Upper lobe of left lung (tissue), 4 donors: ENCODE results near the gene SLC31A2.
"Not testable (repeated sequence)": the region's sequence is repeated elsewhere in the genome, so short reads cannot be mapped to it uniquely, and the experiment has no call there.

ENCODE experiments used
- EP300 ChIP-seq, 4 donors: sonication (generic); formaldehyde crosslinking; IDR thresholded peaks; one replicate each; pipeline ENCODE4 v1.5.1; 2017; ENCODE audit warnings: antibody characterized with exemption in 4 of 4, control low read depth in 2 of 4
- POLR2A ChIP-seq, 4 donors: fragments of 450-650 bp; IDR thresholded peaks; one replicate each; pipeline ENCODE4 v1.5.1; 2016 to 2017; ENCODE audit warnings: antibody characterized with exemption in 4 of 4, mild to moderate bottlenecking in 2 of 4
- POLR2AphosphoS5 ChIP-seq, 2 donors: sonication (generic); formaldehyde crosslinking; IDR thresholded peaks; one replicate each; pipeline ENCODE4 v1.5.1; 2017; ENCODE audit warnings: antibody characterized with exemption in 2 of 2
- TF ChIP-seq, protein P1 (sequence below), 6 experiments: fragments of 450-650 bp in 4 of 6; fragments of 200-600 bp in 2 of 6; sonication (generic) in 2 of 6; IDR thresholded peaks; one replicate each; pipeline ENCODE4 v1.5.1; 2016 to 2019; ENCODE audit warnings: antibody characterized with exemption in 6 of 6

DNA sequence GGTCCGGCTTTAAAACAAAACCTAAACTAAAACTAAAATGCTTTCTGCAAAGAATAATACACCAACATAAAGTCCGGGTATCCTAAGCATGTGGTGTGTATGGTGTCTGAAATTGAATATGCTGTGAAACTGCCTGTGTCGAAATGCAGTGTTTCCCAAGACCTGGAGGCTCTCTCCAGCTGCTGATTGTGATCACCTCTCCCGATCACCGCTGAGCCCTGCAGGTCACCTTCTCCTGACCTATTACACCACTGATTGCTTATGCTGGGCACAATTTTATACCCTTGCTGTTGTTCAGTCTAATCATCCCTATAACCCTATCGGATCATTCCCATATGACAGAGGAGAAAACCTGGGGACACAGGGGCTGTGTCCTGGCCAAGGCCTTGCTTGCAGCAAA is 32.0 kb upstream of the SLC31A2 start:
- TF ChIP-seq, protein P1, sequence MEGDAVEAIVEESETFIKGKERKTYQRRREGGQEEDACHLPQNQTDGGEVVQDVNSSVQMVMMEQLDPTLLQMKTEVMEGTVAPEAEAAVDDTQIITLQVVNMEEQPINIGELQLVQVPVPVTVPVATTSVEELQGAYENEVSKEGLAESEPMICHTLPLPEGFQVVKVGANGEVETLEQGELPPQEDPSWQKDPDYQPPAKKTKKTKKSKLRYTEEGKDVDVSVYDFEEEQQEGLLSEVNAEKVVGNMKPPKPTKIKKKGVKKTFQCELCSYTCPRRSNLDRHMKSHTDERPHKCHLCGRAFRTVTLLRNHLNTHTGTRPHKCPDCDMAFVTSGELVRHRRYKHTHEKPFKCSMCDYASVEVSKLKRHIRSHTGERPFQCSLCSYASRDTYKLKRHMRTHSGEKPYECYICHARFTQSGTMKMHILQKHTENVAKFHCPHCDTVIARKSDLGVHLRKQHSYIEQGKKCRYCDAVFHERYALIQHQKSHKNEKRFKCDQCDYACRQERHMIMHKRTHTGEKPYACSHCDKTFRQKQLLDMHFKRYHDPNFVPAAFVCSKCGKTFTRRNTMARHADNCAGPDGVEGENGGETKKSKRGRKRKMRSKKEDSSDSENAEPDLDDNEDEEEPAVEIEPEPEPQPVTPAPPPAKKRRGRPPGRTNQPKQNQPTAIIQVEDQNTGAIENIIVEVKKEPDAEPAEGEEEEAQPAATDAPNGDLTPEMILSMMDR (IDR thresholded peaks at IDR 0.05), result not testable (repeated sequence)
- TF ChIP-seq POLR2A, EP300, POLR2AphosphoS5 (IDR thresholded peaks at IDR 0.05): not testable (repeated sequence)
